GM23338 (cell line): ENCODE data around the gene ADAD2. TPM values are rescaled to one million over a fixed set of nuclear protein-coding genes. Genes with fewer than 3 reads are reported as not detected.

Experiments used
- ATAC-seq: fragments of 200-7000 bp; cut with Tn5 transposase; 3 replicates; pipeline ENCODE4 v1.9.1; 2020
- DNase-seq: peaks from one replicate; pipeline ENCODE4 v3.0.0-alpha.2; 2015; ENCODE audit warnings: low spot score
- H2AFZ ChIP-seq: fragments of 200-600 bp; sonication (generic); 2 replicates; pipeline ENCODE4 v1.8.0; 2016; ENCODE audit warnings: antibody characterized with exemption, mild to moderate bottlenecking, moderate library complexity
- H3F3A ChIP-seq: fragments of 200-600 bp; sonication (generic); replicated peaks from 2 replicates; pipeline ENCODE4 v1.8.0; 2017; ENCODE audit warnings: antibody characterized with exemption, mixed run types, low read depth
- H3K27ac ChIP-seq: fragments of 200-600 bp; sonication (generic); 2 replicates; pipeline ENCODE4 v1.6.1; 2016; ENCODE audit warnings: low read depth
- H3K27me3 ChIP-seq: fragments of 200-600 bp; sonication (generic); 2 replicates; pipeline ENCODE4 v1.8.0; 2016; ENCODE audit warnings: mild to moderate bottlenecking, mixed run types, moderate library complexity; ENCODE audit not compliant: insufficient read depth
- H3K36me3 ChIP-seq: fragments of 200-600 bp; sonication (generic); 2 replicates; pipeline ENCODE4 v1.8.0; 2016; ENCODE audit warnings: mild to moderate bottlenecking; ENCODE audit not compliant: insufficient read depth
- H3K4me1 ChIP-seq: fragments of 200-600 bp; sonication (generic); 2 replicates; pipeline ENCODE4 v1.8.0; 2016; ENCODE audit warnings: mild to moderate bottlenecking, moderate library complexity; ENCODE audit not compliant: insufficient read depth
- H3K4me2 ChIP-seq: fragments of 200-600 bp; sonication (generic); 2 replicates; pipeline ENCODE4 v1.7.1; 2017; ENCODE audit warnings: mixed run types
- H3K4me3 ChIP-seq: fragments of 200-600 bp; sonication (generic); 2 replicates; pipeline ENCODE4 v1.6.1; 2016; ENCODE audit warnings: mixed run types
- H3K79me2 ChIP-seq: fragments of 200-600 bp; sonication (generic); replicated peaks from 2 replicates; pipeline ENCODE4 v1.8.0; 2017; ENCODE audit warnings: mild to moderate bottlenecking; ENCODE audit not compliant: insufficient read depth
- H3K9me2 ChIP-seq: fragments of 200-600 bp; sonication (generic); 2 replicates; pipeline ENCODE4 v1.8.0; 2017; ENCODE audit not compliant: insufficient read depth
- H4K20me1 ChIP-seq: fragments of 200-600 bp; sonication (generic); replicated peaks from 2 replicates; pipeline ENCODE4 v1.8.0; 2017; ENCODE audit warnings: mild to moderate bottlenecking; ENCODE audit not compliant: insufficient read depth
- H3K27ac Mint-ChIP-seq: 2 replicates; pipeline ENCODE4 v1.8.0; 2020; ENCODE audit warnings: inconsistent platforms, mild to moderate bottlenecking, moderate library complexity, mixed read lengths
- H3K27me3 Mint-ChIP-seq: 3 replicates; pipeline ENCODE4 v1.8.0; 2022; ENCODE audit warnings: low read depth, mild to moderate bottlenecking, moderate library complexity, mixed read lengths, inconsistent platforms; ENCODE audit not compliant: insufficient read depth, poor library complexity
- H3K36me3 Mint-ChIP-seq: 3 replicates; pipeline ENCODE4 v1.8.0; 2021; ENCODE audit warnings: low read depth, mild to moderate bottlenecking, inconsistent platforms, moderate library complexity, mixed read lengths
- H3K4me1 Mint-ChIP-seq: 3 replicates; pipeline ENCODE4 v1.8.0; 2020; ENCODE audit warnings: mild to moderate bottlenecking, inconsistent platforms, mixed read lengths
- H3K4me3 Mint-ChIP-seq: 3 replicates; pipeline ENCODE4 v1.8.0; 2021; ENCODE audit warnings: moderate library complexity, mild to moderate bottlenecking, inconsistent platforms, mixed read lengths
- H3K9me3 Mint-ChIP-seq: 3 replicates; pipeline ENCODE4 v1.8.0; 2020; ENCODE audit warnings: moderate library complexity, mild to moderate bottlenecking, inconsistent platforms, mixed read lengths
- CREB1 ChIP-seq: fragments of 250-450 bp; sonication (Bioruptor Pico); IDR thresholded peaks from 2 replicates; pipeline ENCODE4 v1.5.0; 2020; ENCODE audit warnings: low read depth, mild to moderate bottlenecking, moderate library complexity
- CTCF ChIP-seq, 2 experiments: fragments of 200-600 bp in 1 of 2; sonication (generic) in 1 of 2; conservative IDR thresholded peaks; 2 replicates each; pipeline versions ENCODE4 v1.5.1 to v1.6.1; 2016 to 2017; ENCODE audit warnings: antibody characterized with exemption in 2 of 2, low read depth in 2 of 2, mild to moderate bottlenecking in 2 of 2, moderate library complexity in 1 of 2
- ETS1 ChIP-seq: IDR thresholded peaks from 2 replicates; pipeline ENCODE4 v1.6.1; 2016; ENCODE audit warnings: antibody characterized with exemption
- EZH2 ChIP-seq: fragments of 200-600 bp; sonication (generic); IDR thresholded peaks from one replicate; pipeline ENCODE4 v1.8.0; 2017; ENCODE audit warnings: antibody characterized with exemption, mild to moderate bottlenecking, low read depth; ENCODE audit not compliant: unreplicated experiment
- EZH2phosphoT487 ChIP-seq: fragments of 200-600 bp; sonication (generic); IDR thresholded peaks from one replicate; pipeline ENCODE4 v1.8.1; 2018; ENCODE audit warnings: antibody characterized with exemption; ENCODE audit not compliant: unreplicated experiment
- JUNB ChIP-seq: IDR thresholded peaks from one replicate; pipeline ENCODE4 v1.6.1; 2016; ENCODE audit warnings: antibody characterized with exemption; ENCODE audit not compliant: unreplicated experiment
- NANOG ChIP-seq: IDR thresholded peaks from 2 replicates; pipeline ENCODE4 v1.6.1; 2016; ENCODE audit warnings: antibody characterized with exemption, borderline replicate concordance
- POLR2AphosphoS5 ChIP-seq: IDR thresholded peaks from 2 replicates; pipeline ENCODE4 v1.6.1; 2016; ENCODE audit warnings: antibody characterized with exemption, low read depth
- REST ChIP-seq: IDR thresholded peaks from one replicate; pipeline ENCODE4 v1.6.1; 2018; ENCODE audit warnings: antibody characterized with exemption; ENCODE audit not compliant: unreplicated experiment
- STAT1 ChIP-seq: IDR thresholded peaks from one replicate; pipeline ENCODE4 v1.6.1; 2016; ENCODE audit warnings: antibody characterized with exemption; ENCODE audit not compliant: unreplicated experiment
- ZNF114 ChIP-seq: fragments of 250-450 bp; sonication (Bioruptor Pico); IDR thresholded peaks from 2 replicates; pipeline ENCODE4 v1.5.0; 2020; ENCODE audit warnings: mild to moderate bottlenecking, moderate library complexity
- ZNF331 ChIP-seq: fragments of 250-450 bp; sonication (Bioruptor Pico); IDR thresholded peaks from 2 replicates; pipeline ENCODE4 v1.5.0; 2020; ENCODE audit warnings: low read depth, mild to moderate bottlenecking, moderate library complexity
- ZNF462 ChIP-seq: fragments of 250-450 bp; sonication (Bioruptor Pico); IDR thresholded peaks from 2 replicates; pipeline ENCODE4 v1.5.0; 2020; ENCODE audit warnings: mild to moderate bottlenecking, moderate library complexity
- polyA plus RNA-seq: library from polyadenylated mRNA; unstranded; fragments of >200 nt; fragmentation: Nextera tagmentation; extraction: Ambion mirVana; gene quantifications from 2 replicates; pipeline ENCODE4 v1.2.1, GENCODE V29; 2016
- total RNA-seq: library from RNA; depleted of rRNA; stranded (reverse); fragments of >200 nt; shearing (Covaris generic); gene quantifications from 2 replicates; pipeline ENCODE4 v1.2.3, GENCODE V29; 2014

Gene ADAD2
- total and polyA plus RNA-seq, 2 experiments from 2014 or later: 1.6 to 4.5 TPM

GRCh38 chr16:84220851-84221250 is 29.9 kb downstream of the ADAD2 start:
- ATAC-seq (no peak), DNase-seq (no peak)
- H3K4me3 ChIP-seq: no peak overlapping the region
- H3K27me3 Mint-ChIP-seq: peaks cover 21% of the 10 kb centered on the region
- TF ChIP-seq ZNF331 (CRISPR knock-in tag): no peak
- no peak for TF ChIP-seq ETS1
- TF ChIP-seq EZH2: no peak
- no peak for TF ChIP-seq NANOG
- no peak for TF ChIP-seq REST
- no peak for TF ChIP-seq ZNF462 (CRISPR knock-in tag)
- no peak for TF ChIP-seq ZNF114 (CRISPR knock-in tag)
- no peak for TF ChIP-seq CREB1
- TF ChIP-seq STAT1: no peak
- TF ChIP-seq POLR2AphosphoS5: no peak
- no peak for TF ChIP-seq CTCF (conservative IDR thresholded peaks at IDR 0.05; ENCODE audit: low read depth in 2 of 2)
- no peak for TF ChIP-seq EZH2phosphoT487
- no peak for TF ChIP-seq JUNB
- no peaks in the 10 kb centered on the region; the same call in 2 of the 3 replicates for H3K9me3 Mint-ChIP-seq
- no peaks in the 10 kb centered on the region for H3K9me2 ChIP-seq
- H3K27ac ChIP-seq: no peak overlapping the region
- no peaks in the 10 kb centered on the region for H3K4me1 ChIP-seq
- H3K4me3 Mint-ChIP-seq: no peak overlapping the region
- H3K27me3 ChIP-seq: no peaks in the 10 kb centered on the region
- no peak overlapping the region for H3K27ac Mint-ChIP-seq
- H4K20me1 ChIP-seq: no peaks in the 10 kb centered on the region
- H3K4me2 ChIP-seq: no peak overlapping the region
- H2AFZ ChIP-seq: no peak overlapping the region
- H3K79me2 ChIP-seq: no peaks in the 10 kb centered on the region
- no peaks in the 10 kb centered on the region for H3F3A ChIP-seq
- no peaks in the 10 kb centered on the region for H3K36me3 Mint-ChIP-seq
- peaks cover 10% of the 10 kb centered on the region for H3K4me1 Mint-ChIP-seq
- no peaks in the 10 kb centered on the region for H3K36me3 ChIP-seq
